GM19397 (cell line): Measurements from ENCODE around the gene RNPEP.
A peak's percentile ranks its signal among the peaks of the same experiment; 100 is the strongest.
"Not testable (repeated sequence)": the region's sequence is repeated elsewhere in the genome, so short reads cannot be mapped to it uniquely, and the experiment has no call there.

Experiments
- ATAC-seq: cut with Tn5 transposase; IDR thresholded peaks from one replicate; pipeline ENCODE4 v1.9.1; 2021; ENCODE audit warnings: mild to moderate bottlenecking, moderate library complexity; ENCODE audit not compliant: unreplicated experiment

RNPEP gene

GRCh38 chr1:201958348-201958747 is 24.1 kb upstream of the RNPEP start:
- ATAC-seq: no peak

- ATAC-seq: not testable (repeated sequence)
These were observed 20.1 kb upstream of the RNPEP start for GRCh38 chr1:201962382-201962781.

DNA sequence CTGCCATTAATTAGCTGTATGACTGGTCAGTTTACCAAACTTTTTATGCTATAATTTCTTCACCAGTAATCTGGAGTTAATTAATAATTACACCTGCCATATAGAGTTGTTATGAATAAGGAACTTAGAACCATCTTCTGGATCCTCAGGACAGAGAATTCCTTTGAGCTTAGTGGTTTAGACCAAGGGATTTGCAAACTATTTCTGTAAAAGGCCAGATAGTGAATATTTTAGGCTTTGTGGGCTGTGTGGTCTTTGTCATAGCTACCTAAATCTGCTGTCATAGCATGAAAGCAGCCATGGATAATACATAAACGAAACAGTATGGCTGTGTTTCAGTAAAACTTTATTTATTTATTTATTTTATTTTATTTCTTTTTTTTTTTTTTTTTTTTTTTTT is 18.2 kb upstream of the RNPEP start:
- no peak for ATAC-seq

GRCh38 chr1:201966171-201966570 is 16.3 kb upstream of the RNPEP start:
- no peak for ATAC-seq

GRCh38 chr1:201968202-201968925 is 14.1 kb upstream of the RNPEP start:
- no peak for ATAC-seq

GRCh38 chr1:201970334-201971159 is 11.9 kb upstream of the RNPEP start:
- ATAC-seq: no peak

DNA sequence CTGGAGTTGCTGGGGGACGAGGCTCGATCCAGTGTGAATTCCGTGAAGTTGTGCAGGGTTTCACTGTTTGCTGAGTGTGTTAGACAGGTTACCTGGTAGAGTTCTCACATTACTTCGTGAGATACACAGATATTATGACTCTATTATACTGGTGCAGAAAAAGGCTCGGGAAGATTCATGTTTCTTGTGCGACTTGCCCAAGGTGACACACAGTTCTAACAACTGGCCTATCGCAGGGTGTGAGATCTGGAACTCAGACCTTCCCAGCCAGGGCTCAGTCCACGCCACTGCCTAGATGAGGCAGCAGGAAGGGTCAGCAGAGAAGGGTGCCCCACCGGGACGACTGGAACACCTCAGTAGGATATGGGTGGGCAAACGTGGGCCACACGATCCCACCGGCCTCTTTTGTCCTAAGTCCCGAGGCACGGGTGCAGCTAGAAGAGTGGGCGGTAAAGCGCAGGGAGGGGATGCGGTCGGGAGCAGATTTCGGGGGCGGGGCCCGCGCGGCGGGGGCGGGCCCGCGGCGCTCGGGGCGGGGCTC is 296 bp upstream of the RNPEP start:
- peak; percentile 16 for ATAC-seq

GRCh38 chr1:201983380-201983805 is 945 bp downstream of the RNPEP start:
- no peak for ATAC-seq

- no peak for ATAC-seq
These were observed 2.0 kb downstream of the RNPEP start for GRCh38 chr1:201984446-201984845.

DNA sequence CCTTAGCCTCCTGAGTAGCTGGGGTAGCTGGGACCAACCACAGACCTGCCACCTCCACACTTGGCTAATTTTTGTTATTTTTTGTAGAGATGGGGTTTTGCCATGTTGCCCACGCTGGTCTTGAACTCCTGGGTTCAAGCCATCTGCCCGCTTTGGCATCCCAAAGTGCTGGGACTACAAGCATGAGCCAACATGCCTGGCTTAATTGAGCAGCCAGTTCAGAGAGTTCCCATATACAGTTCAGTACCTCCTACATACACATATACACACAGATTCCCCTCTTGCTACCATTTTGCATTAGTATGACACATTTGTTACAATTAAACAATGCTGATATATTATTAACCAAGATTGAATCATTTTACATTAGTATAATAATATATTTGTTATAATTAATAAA is 2.9 kb downstream of the RNPEP start:
- ATAC-seq: no peak

DNA sequence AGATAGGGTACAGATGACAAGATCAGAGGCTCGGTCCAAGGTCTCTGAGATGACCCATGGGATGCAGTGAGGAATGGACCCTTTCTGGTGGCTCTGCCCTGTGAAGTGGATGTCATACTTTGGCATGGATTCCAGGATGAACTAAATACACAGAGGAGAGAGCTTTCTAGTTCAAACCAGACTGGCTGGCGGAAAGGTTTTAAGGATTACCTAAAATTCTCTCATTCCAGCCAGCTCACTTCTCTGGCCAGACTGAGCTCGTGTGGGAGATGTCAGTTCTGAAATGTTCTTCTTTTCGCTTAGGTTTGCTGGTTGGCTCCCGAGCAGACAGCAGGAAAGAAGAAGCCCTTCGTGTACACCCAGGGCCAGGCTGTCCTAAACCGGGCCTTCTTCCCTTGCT is 6.2 kb downstream of the RNPEP start:
- no peak for ATAC-seq

DNA sequence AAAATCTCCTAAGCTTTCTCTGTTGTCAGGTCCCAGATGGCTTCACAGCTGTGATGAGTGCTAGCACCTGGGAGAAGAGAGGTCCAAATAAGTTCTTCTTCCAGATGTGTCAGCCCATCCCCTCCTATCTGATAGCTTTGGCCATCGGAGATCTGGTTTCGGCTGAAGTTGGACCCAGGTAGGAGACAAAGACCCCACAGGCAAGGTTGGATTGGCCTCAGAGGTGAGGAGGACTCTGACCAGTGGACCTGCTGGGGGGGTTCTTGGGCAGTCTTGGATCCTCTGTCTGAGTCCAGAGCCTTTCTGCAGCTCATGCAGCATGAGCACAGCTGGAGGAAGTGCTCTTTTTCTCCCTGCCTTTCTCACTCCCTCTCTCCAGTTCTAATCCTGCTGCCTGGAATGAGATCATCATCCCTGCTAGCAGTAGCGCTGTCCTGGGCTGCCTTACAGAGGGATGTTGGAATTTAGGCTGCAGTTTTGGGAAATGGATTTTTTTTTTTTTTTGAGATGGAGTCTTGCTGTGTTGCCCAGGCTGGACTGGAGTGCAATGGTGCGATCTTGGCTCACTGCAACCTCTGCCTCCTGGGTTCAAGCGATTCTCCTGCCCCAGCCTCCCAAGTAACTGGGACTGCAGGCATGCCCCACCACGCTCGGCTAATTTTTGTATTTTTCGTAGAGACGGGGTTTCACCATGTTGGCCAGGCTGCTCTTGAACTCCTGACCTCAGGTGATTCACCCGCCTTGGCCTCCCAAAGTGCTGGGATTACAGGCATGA is 7.1 kb downstream of the RNPEP start:
- no peak for ATAC-seq

DNA sequence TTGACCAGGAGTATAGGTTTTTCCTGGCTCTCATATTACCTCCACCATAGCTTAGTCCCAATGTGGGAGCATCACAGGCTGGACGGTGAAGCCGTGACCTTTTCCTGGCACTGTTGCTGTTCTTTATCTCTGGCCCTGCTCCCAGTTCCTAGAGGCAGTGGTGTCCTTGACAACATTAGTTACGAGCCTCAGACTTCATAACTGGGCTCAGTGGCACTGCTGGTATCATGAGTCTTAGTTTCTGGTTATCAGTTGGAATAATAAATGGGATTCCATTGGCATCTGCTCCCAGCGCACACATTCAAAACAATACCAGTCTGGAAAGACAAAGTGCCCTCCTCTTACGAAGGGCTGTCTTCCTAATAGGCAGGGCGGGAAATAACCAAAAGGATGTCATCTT is 8.0 kb downstream of the RNPEP start:
- no peak for ATAC-seq

GRCh38 chr1:201999625-202000238 is 17.3 kb downstream of the RNPEP start:
- no peak for ATAC-seq

DNA sequence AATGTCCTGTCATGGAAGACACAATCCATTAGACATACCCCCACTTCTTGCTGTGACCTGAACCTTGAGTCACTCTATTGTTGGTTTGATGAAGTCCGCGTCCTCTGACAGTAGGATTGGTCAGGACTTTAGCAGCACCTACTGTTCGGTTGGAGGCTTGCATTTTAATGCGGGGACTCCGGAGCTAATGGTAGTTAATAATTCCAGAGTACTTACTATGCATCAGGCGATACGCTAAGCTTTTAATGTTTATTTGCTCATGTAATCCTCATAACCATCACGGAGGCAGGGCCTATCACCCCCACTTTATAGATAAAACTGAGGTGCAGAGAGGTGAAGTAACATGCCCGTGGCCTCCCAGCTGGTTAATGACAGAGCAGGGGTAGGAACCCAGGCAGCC is 20.1 kb downstream of the RNPEP start:
- no peak for ATAC-seq

GRCh38 chr1:202004711-202005110 is 22.3 kb downstream of the RNPEP start:
- ATAC-seq: no peak

GRCh38 chr1:202005958-202006357 is 23.5 kb downstream of the RNPEP start:
- no peak for ATAC-seq

- ATAC-seq: no peak
These were observed 24.9 kb downstream of the RNPEP start for GRCh38 chr1:202007304-202007703.

DNA sequence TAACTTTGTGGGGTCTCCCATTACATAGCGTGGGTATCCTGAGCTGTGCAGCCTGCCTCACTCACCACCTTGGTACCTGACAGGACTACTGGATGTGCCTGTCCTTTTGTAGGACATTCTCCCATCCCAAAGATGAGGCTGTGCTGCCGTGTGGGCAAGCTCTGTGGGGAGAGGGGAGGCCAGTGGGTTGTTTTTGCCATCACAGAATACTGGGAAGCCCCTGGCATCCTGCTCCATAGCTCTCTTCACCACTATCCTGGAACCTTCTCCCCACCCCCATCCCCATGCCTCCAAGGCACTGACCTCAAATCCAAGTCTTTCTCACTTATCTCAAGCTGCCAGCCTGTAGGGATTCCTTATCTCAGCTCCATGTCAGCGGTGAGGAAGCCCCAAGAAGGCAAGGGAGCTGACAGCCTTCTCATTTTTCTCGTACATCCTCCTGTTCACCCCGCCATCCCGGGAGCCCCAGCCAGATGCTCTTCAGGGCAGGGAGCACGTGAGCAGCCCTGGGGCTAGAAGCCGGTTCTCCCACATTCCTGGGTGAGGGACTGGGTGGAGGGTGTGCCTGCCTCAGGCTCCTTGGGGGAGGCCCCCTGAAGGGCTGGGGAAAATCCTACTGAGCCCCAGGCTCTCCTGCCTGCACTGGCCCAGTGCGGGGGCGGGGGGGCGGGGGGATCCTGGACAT is 25.5 kb downstream of the RNPEP start:
- ATAC-seq: no peak
